ENCODE data around the gene PLEK. TPM values are rescaled to one million over a fixed set of nuclear protein-coding genes. Genes with fewer than 3 reads are reported as not detected.

PLEK gene
- total and polyA plus RNA-seq, 10 of the 15 experiments (the other 5 are each of a cell fraction or from before 2014, with no cell fraction given): 229 to 804 (median 362) TPM

DNA sequence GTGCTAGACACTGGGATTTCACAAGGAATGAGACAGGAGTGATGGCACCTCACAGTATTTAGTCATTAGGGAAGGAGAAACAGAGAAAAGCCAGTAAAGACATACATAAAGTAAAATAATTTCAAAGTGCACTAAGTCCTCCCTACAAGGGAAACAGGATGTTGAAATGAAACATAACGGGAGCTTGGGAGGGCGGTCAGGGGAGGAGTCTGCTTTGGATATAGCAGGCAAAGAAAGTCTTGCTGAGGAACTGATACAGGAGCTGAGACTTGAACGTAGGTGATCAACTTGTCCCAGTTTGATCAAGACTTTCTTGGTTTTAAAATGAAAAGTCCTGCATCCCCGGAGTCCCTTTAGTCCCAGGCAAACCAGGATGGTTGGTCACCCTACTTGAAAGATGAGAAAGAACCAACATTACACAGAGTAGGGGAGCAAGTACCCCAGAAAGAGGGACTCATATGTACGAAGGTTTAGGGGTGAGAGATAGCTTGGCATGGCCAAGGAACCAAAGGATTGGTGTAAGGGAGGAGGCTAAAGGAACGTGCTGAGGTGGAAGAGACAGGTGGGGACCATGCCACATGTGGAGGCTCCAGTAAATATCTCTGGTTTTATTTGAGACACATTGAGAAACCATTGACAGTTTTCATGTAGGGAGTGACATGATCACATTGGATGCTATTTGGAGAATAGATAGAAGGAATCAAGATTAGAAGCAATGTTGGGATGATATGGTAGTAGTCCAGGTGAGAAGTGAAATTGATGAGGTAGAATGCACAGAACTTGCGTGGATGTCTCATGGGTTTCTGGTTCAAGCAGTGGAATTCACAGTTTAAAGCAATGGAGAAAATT lies 73.6 kb downstream of the PLEK start (continued):
- no peak for TF ChIP-seq EP300 (IDR thresholded peaks at IDR 0.05; ENCODE audit: borderline replicate concordance in 1 of 2, control insufficient read depth in 1 of 2, low read depth in 2 of 2, low read length in 2 of 2)
- peak; percentile 41; the same call in 1 of the 2 replicates for TF ChIP-seq MYB (IDR thresholded peaks at IDR 0.05; ENCODE audit: borderline replicate concordance, low read depth, low read length)
- TF ChIP-seq MYC (IDR thresholded peaks at IDR 0.05; ENCODE audit: insufficient read depth, insufficient read length, insufficient replicate concordance, low read length, severe bottlenecking): no peak
- TF ChIP-seq DPF2 (IDR thresholded peaks at IDR 0.05): no peak
- 0 out of 2 replicates have a peak, but pooled peaks have one; percentile 31 for TF ChIP-seq NBN (IDR thresholded peaks at IDR 0.05)
- peak; percentile 52; the same call in 1 of the 2 replicates for TF ChIP-seq NFIC (IDR thresholded peaks at IDR 0.05; ENCODE audit: low read depth, low read length)
- TF ChIP-seq, protein P1, sequence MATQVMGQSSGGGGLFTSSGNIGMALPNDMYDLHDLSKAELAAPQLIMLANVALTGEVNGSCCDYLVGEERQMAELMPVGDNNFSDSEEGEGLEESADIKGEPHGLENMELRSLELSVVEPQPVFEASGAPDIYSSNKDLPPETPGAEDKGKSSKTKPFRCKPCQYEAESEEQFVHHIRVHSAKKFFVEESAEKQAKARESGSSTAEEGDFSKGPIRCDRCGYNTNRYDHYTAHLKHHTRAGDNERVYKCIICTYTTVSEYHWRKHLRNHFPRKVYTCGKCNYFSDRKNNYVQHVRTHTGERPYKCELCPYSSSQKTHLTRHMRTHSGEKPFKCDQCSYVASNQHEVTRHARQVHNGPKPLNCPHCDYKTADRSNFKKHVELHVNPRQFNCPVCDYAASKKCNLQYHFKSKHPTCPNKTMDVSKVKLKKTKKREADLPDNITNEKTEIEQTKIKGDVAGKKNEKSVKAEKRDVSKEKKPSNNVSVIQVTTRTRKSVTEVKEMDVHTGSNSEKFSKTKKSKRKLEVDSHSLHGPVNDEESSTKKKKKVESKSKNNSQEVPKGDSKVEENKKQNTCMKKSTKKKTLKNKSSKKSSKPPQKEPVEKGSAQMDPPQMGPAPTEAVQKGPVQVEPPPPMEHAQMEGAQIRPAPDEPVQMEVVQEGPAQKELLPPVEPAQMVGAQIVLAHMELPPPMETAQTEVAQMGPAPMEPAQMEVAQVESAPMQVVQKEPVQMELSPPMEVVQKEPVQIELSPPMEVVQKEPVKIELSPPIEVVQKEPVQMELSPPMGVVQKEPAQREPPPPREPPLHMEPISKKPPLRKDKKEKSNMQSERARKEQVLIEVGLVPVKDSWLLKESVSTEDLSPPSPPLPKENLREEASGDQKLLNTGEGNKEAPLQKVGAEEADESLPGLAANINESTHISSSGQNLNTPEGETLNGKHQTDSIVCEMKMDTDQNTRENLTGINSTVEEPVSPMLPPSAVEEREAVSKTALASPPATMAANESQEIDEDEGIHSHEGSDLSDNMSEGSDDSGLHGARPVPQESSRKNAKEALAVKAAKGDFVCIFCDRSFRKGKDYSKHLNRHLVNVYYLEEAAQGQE (IDR thresholded peaks at IDR 0.05; ENCODE audit: low read depth, low read length): no peak
- peak in 1 of 2 experiments; percentile 57; a peak in 1 of 3 replicates for TF ChIP-seq EGR1 (IDR thresholded peaks at IDR 0.05; ENCODE audit: borderline replicate concordance in 1 of 2, low read depth in 2 of 2, low read length in 2 of 2)
- peak; percentile 98 for TF ChIP-seq POU2F2 (IDR thresholded peaks at IDR 0.05; ENCODE audit: borderline replicate concordance, low read depth, low read length)
- TF ChIP-seq JUNB (IDR thresholded peaks at IDR 0.05): peak; percentile 22; the same call in 1 of the 2 replicates
- 0 out of 2 replicates have a peak, but pooled peaks have one; percentile 30 for TF ChIP-seq HDGF (IDR thresholded peaks at IDR 0.05)
- TF ChIP-seq, protein P2, sequence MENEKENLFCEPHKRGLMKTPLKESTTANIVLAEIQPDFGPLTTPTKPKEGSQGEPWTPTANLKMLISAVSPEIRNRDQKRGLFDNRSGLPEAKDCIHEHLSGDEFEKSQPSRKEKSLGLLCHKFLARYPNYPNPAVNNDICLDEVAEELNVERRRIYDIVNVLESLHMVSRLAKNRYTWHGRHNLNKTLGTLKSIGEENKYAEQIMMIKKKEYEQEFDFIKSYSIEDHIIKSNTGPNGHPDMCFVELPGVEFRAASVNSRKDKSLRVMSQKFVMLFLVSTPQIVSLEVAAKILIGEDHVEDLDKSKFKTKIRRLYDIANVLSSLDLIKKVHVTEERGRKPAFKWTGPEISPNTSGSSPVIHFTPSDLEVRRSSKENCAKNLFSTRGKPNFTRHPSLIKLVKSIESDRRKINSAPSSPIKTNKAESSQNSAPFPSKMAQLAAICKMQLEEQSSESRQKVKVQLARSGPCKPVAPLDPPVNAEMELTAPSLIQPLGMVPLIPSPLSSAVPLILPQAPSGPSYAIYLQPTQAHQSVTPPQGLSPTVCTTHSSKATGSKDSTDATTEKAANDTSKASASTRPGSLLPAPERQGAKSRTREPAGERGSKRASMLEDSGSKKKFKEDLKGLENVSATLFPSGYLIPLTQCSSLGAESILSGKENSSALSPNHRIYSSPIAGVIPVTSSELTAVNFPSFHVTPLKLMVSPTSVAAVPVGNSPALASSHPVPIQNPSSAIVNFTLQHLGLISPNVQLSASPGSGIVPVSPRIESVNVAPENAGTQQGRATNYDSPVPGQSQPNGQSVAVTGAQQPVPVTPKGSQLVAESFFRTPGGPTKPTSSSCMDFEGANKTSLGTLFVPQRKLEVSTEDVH (IDR thresholded peaks at IDR 0.05; ENCODE audit: low read depth, partially characterized antibody): no peak
- peak; percentile 86; the same call in 1 of the 2 replicates for TF ChIP-seq POLR2AphosphoS2 (IDR thresholded peaks at IDR 0.05; ENCODE audit: low read depth, low read length)
- peak; percentile 98 for TF ChIP-seq CBFB (IDR thresholded peaks at IDR 0.05; ENCODE audit: low read depth)
- no peak for TF ChIP-seq KDM1A (IDR thresholded peaks at IDR 0.05; ENCODE audit: borderline replicate concordance)
- TF ChIP-seq, protein P3, sequence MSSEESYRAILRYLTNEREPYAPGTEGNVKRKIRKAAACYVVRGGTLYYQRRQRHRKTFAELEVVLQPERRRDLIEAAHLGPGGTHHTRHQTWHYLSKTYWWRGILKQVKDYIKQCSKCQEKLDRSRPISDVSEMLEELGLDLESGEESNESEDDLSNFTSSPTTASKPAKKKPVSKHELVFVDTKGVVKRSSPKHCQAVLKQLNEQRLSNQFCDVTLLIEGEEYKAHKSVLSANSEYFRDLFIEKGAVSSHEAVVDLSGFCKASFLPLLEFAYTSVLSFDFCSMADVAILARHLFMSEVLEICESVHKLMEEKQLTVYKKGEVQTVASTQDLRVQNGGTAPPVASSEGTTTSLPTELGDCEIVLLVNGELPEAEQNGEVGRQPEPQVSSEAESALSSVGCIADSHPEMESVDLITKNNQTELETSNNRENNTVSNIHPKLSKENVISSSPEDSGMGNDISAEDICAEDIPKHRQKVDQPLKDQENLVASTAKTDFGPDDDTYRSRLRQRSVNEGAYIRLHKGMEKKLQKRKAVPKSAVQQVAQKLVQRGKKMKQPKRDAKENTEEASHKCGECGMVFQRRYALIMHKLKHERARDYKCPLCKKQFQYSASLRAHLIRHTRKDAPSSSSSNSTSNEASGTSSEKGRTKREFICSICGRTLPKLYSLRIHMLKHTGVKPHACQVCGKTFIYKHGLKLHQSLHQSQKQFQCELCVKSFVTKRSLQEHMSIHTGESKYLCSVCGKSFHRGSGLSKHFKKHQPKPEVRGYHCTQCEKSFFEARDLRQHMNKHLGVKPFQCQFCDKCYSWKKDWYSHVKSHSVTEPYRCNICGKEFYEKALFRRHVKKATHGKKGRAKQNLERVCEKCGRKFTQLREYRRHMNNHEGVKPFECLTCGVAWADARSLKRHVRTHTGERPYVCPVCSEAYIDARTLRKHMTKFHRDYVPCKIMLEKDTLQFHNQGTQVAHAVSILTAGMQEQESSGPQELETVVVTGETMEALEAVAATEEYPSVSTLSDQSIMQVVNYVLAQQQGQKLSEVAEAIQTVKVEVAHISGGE (CRISPR knock-in tag; IDR thresholded peaks at IDR 0.05): peak; percentile 81
- TF ChIP-seq IKZF2 (IDR thresholded peaks at IDR 0.05): peak; percentile 42 to 43; a peak in 2 of 4 replicates
- peak; percentile 85 for TF ChIP-seq POLR2A (IDR thresholded peaks at IDR 0.05; ENCODE audit: low read depth, low read length)
- no peak for TF ChIP-seq SP1 (IDR thresholded peaks at IDR 0.05; ENCODE audit: low read depth, low read length)
- TF ChIP-seq SMAD5 (IDR thresholded peaks at IDR 0.05; ENCODE audit: low read depth): peak; percentile 99

Measured in GM12878 (cell line).